ENCODE data around the gene ATM. TPM values are rescaled to one million over a fixed set of nuclear protein-coding genes. Genes with fewer than 3 reads are reported as not detected.

The ATM gene
- total and polyA plus RNA-seq, 2 experiments from 2014 or later: 27.6 to 59.3 TPM

DNA sequence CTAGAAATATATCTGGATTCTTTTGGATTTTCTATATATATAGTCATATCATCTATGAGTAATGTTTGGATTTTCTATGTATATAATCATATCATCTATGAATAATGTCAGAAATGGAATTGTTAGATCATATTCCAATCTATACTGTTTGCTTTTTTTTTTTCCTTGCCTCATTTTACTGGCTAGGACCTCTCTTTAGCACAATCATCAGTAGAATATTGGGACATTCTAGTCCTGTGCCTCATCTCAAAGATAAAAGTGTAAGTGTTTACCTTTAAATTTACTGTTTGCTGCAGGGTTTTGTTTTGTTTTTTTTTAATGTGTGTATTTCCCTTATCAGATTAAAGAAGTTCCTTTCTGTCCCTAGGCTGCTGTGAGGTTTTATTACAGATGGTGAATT lies 147.4 kb downstream of the ATM start:
- H3K4me1 Mint-ChIP-seq: no peaks in the 10 kb centered on the region
- H3K9me3 Mint-ChIP-seq: peaks cover 21% of the 10 kb centered on the region
- H4K20me1 ChIP-seq (replicated peaks; ENCODE audit: insufficient read depth): no peaks in the 10 kb centered on the region; the same call in 1 of the 2 replicates
- no peaks in the 10 kb centered on the region for H3K9me2 ChIP-seq (ENCODE audit: insufficient read depth)
- ATAC-seq (no peak), DNase-seq (ENCODE audit: low spot score) (no peak)
- no peaks in the 10 kb centered on the region for H3K27me3 Mint-ChIP-seq (ENCODE audit: insufficient read depth, low read depth, poor library complexity)
- H3F3A ChIP-seq (replicated peaks; ENCODE audit: low read depth): no peaks in the 10 kb centered on the region
- H3K4me3 ChIP-seq: no peak overlapping the region
- TF ChIP-seq CREB1 (CRISPR knock-in tag; IDR thresholded peaks at IDR 0.05; ENCODE audit: low read depth): no peak
- no peak for TF ChIP-seq ZNF462 (CRISPR knock-in tag; IDR thresholded peaks at IDR 0.05)
- no peak for TF ChIP-seq POLR2AphosphoS5 (IDR thresholded peaks at IDR 0.05; ENCODE audit: low read depth)
- no peak for TF ChIP-seq EZH2phosphoT487 (IDR thresholded peaks at IDR 0.05; ENCODE audit: unreplicated experiment)
- TF ChIP-seq CTCF (conservative IDR thresholded peaks at IDR 0.05; ENCODE audit: low read depth in 2 of 2): no peak
- no peak for TF ChIP-seq ZNF331 (CRISPR knock-in tag; IDR thresholded peaks at IDR 0.05; ENCODE audit: low read depth)
- TF ChIP-seq, protein P1, sequence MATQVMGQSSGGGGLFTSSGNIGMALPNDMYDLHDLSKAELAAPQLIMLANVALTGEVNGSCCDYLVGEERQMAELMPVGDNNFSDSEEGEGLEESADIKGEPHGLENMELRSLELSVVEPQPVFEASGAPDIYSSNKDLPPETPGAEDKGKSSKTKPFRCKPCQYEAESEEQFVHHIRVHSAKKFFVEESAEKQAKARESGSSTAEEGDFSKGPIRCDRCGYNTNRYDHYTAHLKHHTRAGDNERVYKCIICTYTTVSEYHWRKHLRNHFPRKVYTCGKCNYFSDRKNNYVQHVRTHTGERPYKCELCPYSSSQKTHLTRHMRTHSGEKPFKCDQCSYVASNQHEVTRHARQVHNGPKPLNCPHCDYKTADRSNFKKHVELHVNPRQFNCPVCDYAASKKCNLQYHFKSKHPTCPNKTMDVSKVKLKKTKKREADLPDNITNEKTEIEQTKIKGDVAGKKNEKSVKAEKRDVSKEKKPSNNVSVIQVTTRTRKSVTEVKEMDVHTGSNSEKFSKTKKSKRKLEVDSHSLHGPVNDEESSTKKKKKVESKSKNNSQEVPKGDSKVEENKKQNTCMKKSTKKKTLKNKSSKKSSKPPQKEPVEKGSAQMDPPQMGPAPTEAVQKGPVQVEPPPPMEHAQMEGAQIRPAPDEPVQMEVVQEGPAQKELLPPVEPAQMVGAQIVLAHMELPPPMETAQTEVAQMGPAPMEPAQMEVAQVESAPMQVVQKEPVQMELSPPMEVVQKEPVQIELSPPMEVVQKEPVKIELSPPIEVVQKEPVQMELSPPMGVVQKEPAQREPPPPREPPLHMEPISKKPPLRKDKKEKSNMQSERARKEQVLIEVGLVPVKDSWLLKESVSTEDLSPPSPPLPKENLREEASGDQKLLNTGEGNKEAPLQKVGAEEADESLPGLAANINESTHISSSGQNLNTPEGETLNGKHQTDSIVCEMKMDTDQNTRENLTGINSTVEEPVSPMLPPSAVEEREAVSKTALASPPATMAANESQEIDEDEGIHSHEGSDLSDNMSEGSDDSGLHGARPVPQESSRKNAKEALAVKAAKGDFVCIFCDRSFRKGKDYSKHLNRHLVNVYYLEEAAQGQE (IDR thresholded peaks at IDR 0.05; ENCODE audit: unreplicated experiment): no peak
- TF ChIP-seq, protein P2, sequence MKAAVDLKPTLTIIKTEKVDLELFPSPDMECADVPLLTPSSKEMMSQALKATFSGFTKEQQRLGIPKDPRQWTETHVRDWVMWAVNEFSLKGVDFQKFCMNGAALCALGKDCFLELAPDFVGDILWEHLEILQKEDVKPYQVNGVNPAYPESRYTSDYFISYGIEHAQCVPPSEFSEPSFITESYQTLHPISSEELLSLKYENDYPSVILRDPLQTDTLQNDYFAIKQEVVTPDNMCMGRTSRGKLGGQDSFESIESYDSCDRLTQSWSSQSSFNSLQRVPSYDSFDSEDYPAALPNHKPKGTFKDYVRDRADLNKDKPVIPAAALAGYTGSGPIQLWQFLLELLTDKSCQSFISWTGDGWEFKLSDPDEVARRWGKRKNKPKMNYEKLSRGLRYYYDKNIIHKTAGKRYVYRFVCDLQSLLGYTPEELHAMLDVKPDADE (IDR thresholded peaks at IDR 0.05): no peak
- no peak for TF ChIP-seq EZH2 (IDR thresholded peaks at IDR 0.05; ENCODE audit: low read depth, unreplicated experiment)
- TF ChIP-seq ZNF114 (CRISPR knock-in tag; IDR thresholded peaks at IDR 0.05): no peak
- TF ChIP-seq STAT1 (IDR thresholded peaks at IDR 0.05; ENCODE audit: unreplicated experiment): no peak
- no peak for TF ChIP-seq NANOG (IDR thresholded peaks at IDR 0.05; ENCODE audit: borderline replicate concordance)
- H3K27me3 ChIP-seq (ENCODE audit: insufficient read depth): no peaks in the 10 kb centered on the region
- H2AFZ ChIP-seq: no peak overlapping the region
- H3K27ac ChIP-seq (ENCODE audit: low read depth): no peak overlapping the region
- no peak overlapping the region for H3K4me3 Mint-ChIP-seq
- H3K36me3 Mint-ChIP-seq (ENCODE audit: low read depth): peaks cover 11% of the 10 kb centered on the region
- H3K79me2 ChIP-seq (replicated peaks; ENCODE audit: insufficient read depth): no peaks in the 10 kb centered on the region
- H3K4me2 ChIP-seq: no peak overlapping the region
- H3K27ac Mint-ChIP-seq: no peak overlapping the region
- no peaks in the 10 kb centered on the region for H3K4me1 ChIP-seq (ENCODE audit: insufficient read depth)
- no peaks in the 10 kb centered on the region for H3K36me3 ChIP-seq (ENCODE audit: insufficient read depth)
